NCI-H1105 treated with DMSO at 0.1 percent for 48 hours (cell line): Measurements from ENCODE around the gene LAMTOR5.
A peak's percentile ranks its signal among the peaks of the same experiment; 100 is the strongest.
"Not testable (repeated sequence)": the region's sequence is repeated elsewhere in the genome, so short reads cannot be mapped to it uniquely, and the experiment has no call there.

Source experiments
- DNase-seq: peaks from one replicate; lab custom pipeline; 2025; lab: John Stamatoyannopoulos, UW

LAMTOR5 gene

DNA sequence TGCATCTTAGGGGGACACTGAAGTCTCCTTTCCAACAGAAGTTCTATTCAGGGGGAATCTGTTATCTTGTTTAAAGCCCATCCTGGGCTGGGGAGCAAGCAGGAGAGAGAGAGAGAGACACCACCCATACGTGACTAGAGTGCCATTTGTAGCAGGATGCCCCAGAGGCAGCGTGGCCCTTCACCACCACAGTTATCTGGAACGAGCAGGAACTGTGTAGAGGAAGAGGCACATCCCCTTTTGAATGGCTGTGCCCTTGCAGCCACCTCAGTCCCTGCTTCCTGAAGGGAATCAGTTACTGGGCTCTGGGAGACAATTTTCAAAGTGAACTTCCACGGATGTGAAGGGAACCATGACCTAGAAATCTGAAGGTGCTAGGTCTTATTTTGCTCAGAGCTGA lies 19.4 kb upstream of the LAMTOR5 start:
- no peak for DNase-seq

DNA sequence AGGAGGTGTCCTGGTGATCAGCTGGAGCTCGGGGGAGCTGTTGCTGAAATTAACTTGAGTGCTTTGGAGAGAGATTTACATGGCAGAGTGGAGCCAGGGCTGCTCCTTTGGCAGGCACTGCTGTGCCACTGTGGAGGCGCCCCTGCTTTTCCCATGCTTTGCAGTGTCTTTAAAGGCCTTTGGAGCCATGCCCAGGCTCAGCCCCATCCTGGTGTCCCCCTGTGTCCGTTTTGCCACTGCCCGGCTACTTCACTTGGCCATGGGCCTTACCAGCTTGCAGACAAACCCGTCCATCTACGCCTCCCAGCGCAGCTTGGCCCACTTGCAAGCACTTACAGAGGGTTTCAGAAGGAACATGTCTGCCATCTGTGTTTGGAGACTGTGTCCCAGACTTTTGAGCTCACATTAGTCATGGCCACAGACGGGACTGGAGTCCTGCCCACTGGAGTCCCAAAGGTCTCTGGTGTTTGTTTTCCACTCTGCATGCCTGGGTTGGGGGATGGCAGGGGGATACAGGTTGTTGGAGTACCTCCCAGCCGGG lies 18.2 kb upstream of the LAMTOR5 start:
- no peak for DNase-seq

DNA sequence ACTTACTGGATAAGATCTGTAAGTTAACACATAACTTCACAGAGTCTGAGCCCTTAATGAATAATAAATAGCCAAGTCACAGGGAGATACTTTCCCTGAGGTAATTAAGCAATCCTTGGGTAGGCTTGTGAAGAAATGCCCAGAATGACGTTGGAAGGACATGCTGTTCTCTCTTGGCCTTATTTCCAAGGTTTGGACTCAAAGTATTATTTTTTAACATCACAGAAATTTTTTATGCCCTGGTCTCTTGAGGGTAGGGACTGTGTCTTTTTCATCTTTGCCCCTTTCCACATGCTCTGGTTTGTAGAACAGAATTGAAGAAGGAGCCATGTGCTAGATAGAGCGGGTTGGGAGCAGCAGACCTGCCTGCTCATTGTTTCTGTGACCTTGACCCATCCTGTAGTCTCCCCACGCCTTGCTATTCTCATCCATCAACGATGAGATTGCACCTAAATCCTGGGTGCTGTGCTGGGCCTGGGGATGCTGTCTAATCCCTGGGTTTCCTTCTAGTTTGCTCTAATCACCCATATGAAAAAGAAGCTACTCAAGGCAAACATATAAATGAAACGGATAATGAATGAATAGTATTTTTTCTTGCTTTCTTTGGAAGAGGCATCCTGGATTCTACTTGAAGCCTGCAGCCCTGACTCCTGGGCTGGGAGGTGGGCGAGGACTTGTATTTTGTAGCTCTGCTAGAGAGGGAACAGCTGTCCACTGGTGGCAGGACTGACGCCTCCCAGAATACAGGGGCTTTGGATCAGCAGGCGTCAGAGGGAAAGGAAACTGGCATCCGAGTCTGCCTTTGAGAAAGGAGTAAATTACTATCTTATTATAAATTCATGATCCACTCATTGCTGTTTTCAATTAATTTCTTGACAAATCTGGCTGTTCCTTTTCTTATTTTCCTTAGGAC lies 17.5 kb upstream of the LAMTOR5 start:
- no peak for DNase-seq

- no peak for DNase-seq
These were observed 13.6 kb upstream of the LAMTOR5 start for GRCh38 chr1:110420874-110421793.

DNA sequence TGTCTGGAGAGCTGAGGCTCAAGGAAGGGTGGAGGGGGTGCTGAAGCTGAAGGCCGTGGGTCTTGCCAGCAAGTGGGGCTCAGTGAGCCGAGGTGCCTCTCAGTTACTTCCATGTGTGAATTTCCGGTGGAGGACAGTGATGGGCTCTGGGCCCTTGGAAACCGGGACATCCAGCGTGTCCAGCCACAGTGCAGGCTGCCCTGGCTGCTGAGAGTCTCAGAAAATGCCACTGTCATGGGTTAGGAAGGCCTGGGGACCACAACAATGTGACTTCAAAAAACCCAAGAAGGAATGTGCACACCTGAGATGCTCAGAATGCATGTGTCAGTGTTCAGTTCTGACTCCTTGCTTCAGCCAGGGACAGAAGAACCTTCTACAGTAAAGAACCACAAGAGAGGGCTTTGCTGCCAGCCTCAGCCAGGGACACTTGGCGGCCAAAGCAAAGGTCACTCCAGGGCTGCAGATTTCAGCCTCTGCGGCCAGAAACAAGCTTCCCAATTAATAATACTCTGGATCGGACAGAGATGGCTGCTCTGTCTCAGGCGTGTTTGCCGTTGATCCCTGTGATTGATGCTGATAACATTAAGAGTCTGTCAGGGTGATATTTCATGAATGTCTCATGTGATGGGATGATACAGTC lies 12.6 kb upstream of the LAMTOR5 start:
- no peak for DNase-seq

DNA sequence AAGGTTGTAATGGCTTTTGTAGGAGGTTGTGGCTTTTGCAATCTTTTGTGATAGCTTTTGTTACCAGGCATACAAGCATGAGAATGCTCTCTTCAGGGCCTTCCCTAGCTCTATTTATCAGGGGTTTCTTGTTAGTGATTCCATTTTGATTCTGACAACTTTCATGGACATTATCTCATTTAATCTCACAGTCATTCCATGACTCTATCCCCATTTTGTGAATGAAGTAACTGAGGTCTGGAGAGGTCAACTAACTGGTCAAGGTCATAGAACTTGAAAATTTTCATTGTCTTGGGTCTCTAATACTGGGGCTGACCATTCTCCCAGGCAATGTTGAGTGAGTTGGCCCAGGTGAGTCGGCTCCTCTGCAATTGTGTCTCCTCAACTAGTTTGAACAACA lies 11.2 kb upstream of the LAMTOR5 start:
- no peak for DNase-seq

- not testable (repeated sequence) for DNase-seq
These were observed 5.6 kb upstream of the LAMTOR5 start for GRCh38 chr1:110413045-110413444.

- DNase-seq = peak; percentile 15
These were observed 5.1 kb upstream of the LAMTOR5 start for GRCh38 chr1:110412576-110412975.

- DNase-seq = no peak
These were observed 3.8 kb upstream of the LAMTOR5 start for GRCh38 chr1:110411173-110411735.

DNA sequence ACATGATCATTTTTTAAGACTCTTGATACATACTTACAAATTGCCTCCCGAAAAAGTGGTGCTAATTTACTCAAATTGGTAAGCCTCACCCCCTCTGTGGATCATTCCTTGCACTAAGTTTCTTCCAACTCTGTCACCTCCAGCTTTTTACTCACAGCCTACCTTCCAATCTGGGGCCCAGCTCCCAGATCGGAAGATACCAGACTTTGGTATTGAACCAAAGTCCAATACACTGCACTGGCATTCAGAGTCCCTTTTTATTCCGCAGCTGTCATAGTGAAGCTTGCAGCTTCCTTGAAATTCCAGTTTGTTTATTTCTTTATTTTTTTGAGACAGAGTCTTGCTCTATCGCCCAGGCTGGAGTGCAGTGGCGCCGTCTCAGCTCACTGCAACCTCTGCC lies 1.8 kb upstream of the LAMTOR5 start:
- no peak for DNase-seq

GRCh38 chr1:110408488-110408887 lies 994 bp upstream of the LAMTOR5 start:
- no peak for DNase-seq

DNA sequence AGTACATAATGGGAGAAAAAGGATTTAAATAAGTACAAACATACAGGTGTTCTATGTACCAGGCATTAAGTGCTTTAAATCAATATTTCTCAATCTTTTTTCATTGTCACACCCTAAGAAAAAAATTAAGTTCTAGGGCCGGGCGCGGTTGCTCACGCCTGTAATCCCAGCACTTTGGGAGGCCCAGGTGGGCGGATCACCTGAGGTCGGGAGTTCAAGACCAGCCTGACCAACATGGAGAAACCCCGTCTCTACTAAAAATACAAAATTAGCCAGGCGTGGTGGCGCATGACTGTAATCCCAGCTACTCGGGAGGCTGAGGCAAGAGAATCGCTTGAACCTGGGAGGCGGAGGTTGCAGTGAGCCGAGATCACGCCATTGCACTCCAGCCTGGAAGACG lies 1.1 kb downstream of the LAMTOR5 start:
- DNase-seq = not testable (repeated sequence)

- DNase-seq = no peak
These were observed 3.1 kb downstream of the LAMTOR5 start for GRCh38 chr1:110404401-110404800.

GRCh38 chr1:110403805-110404204 lies 3.7 kb downstream of the LAMTOR5 start:
- DNase-seq = no peak

DNA sequence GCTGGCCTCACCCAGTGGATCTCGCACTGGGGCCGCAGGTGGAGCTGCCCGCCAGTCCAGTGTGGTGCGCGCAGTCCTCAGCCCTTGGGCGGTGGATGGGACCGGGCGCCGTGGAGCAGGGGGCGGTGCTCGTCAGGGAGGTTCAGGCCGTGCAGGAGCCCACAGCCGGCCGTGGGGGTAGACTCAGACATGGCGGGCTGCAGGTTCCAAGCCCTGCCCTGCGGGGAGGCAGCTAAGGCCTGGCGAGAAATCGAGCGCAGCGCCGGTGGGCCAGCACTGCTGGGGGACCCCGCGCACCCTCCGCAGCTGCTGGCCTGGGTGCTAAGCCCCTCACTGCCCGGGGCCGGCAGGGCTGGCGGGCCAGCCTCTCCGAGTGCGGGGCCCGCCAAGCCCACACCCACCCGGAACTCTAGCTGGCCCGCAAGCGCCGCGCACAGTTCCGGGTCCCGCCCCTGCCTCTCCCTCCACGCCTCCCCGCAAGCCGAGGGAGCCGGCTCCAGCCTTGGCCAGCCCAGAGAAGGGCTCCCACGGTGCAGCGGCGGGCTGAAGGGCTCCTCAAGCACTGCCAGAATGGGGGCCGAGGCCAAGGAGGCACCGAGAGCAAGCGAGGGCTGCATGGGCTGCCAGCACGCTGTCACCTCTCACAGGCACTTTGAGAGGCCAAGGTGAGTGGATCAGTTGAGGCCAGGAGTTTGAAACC lies 11.1 kb downstream of the LAMTOR5 start:
- not testable (repeated sequence) for DNase-seq

- no peak for DNase-seq
These were observed 13.0 kb downstream of the LAMTOR5 start for GRCh38 chr1:110394493-110394820.

GRCh38 chr1:110393691-110394492 lies 13.6 kb downstream of the LAMTOR5 start:
- no peak for DNase-seq

- DNase-seq = no peak
These were observed 14.2 kb downstream of the LAMTOR5 start for GRCh38 chr1:110393286-110393685.

- no peak for DNase-seq
These were observed 16.7 kb downstream of the LAMTOR5 start, which contains the start of gene SLC16A4 for GRCh38 chr1:110390692-110391245. Gene SLC16A4, minus strand, starts transcription at chr1:110391026. Its CDS starts 1,703 bp downstream, at chr1:110389323.

DNA sequence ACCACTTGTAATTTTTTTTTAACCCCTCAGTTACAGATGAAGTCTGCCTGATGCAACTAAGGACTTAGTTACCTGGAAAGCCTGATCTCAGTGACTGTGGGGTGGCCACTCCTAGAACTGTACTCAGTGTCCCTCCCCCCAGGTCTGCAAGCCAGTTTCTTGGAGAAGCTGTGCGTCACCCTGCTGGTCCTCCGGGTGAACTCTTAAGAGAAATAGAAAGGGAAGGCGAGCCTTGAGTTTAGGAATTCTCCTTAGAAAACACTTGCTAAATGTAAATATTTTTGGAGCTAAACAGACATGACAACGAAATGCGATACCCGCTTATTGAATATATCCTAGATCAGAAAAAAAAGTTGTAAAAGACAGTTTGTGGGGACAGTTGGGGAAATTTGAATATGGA lies 17.4 kb downstream of the LAMTOR5 start:
- DNase-seq = no peak
